Natural killer cell (primary cell): ENCODE measurements around the gene GALNT17. TPM values are rescaled to one million over a fixed set of nuclear protein-coding genes. Genes with fewer than 3 reads are reported as not detected.

Experiments
- ATAC-seq, 3 donors: fragments of 150-1000 bp in 2 of 3; fragments of 200-7000 bp in 1 of 3; cut with Tn5 transposase; 1 replicate in 1 of 3; 2 replicates in 2 of 3; pipeline ENCODE4 v1.10.0; 2021; ENCODE audit warnings: mild to moderate bottlenecking in 2 of 3, moderate library complexity in 2 of 3
- DNase-seq, 2 donors: peaks; one replicate each; pipeline versions ENCODE4 v3.0.0 to v3.0.0-alpha.2; 2013 to 2021; ENCODE audit warnings: mixed read lengths in 1 of 2
- H3K27ac ChIP-seq: one replicate; pipeline ENCODE4 v1.5.1; 2013; ENCODE audit warnings: mild to moderate bottlenecking, low read length
- H3K27me3 ChIP-seq: one replicate; pipeline ENCODE4 v1.6.1; 2013; ENCODE audit warnings: low read length; ENCODE audit not compliant: control insufficient read depth, insufficient read depth
- H3K36me3 ChIP-seq: one replicate; pipeline ENCODE4 v1.6.1; 2013; ENCODE audit warnings: low read length; ENCODE audit not compliant: control insufficient read depth, insufficient read depth
- H3K4me1 ChIP-seq: one replicate; pipeline ENCODE4 v1.6.1; 2013; ENCODE audit warnings: low read length; ENCODE audit not compliant: control insufficient read depth, insufficient read depth
- H3K4me3 ChIP-seq: one replicate; pipeline ENCODE4 v1.5.1; 2013; ENCODE audit warnings: low read length
- H3K9me3 ChIP-seq: one replicate; pipeline ENCODE4 v1.6.1; 2013; ENCODE audit warnings: low read length; ENCODE audit not compliant: control insufficient read depth, insufficient read depth
- H3K27ac Mint-ChIP-seq, 2 donors: one replicate each; pipeline ENCODE4 v1.8.0; 2022; ENCODE audit warnings: mild to moderate bottlenecking in 2 of 2, mixed read lengths in 2 of 2, moderate library complexity in 1 of 2
- H3K27me3 Mint-ChIP-seq, 2 donors: one replicate each; pipeline ENCODE4 v1.8.0; 2022; ENCODE audit warnings: low read depth in 2 of 2, mixed read lengths in 2 of 2
- H3K36me3 Mint-ChIP-seq: one replicate; pipeline ENCODE4 v1.8.0; 2022; ENCODE audit warnings: mixed read lengths
- H3K4me1 Mint-ChIP-seq, 2 donors: one replicate each; pipeline ENCODE4 v1.8.0; 2022; ENCODE audit warnings: mixed read lengths in 2 of 2
- H3K4me3 Mint-ChIP-seq: one replicate; pipeline ENCODE4 v1.8.0; 2022; ENCODE audit warnings: mild to moderate bottlenecking, moderate library complexity, mixed read lengths
- H3K9me3 Mint-ChIP-seq, 2 donors: one replicate each; pipeline ENCODE4 v1.8.0; 2022; ENCODE audit warnings: mixed read lengths in 2 of 2
- CTCF ChIP-seq: fragments of 200-600 bp; IDR thresholded peaks from one replicate; pipeline ENCODE4 v1.8.0; 2022; ENCODE audit warnings: antibody characterized with exemption
- WGBS: methylation state at CpG from one replicate; pipeline ENCODE4 v1.1.7; 2013; ENCODE audit warnings: missing lambda C conversion rate; ENCODE audit not compliant: insufficient coverage; 5-methylcytosine and 5-hydroxymethylcytosine counted together
- intact Hi-C: fragments of 100-400 bp; cut with micrococcal nuclease; formaldehyde crosslinking; loops from one replicate; pipeline ENCODE4 v1.14.2; 2022
- total RNA-seq, 4 donors: library from RNA; stranded (reverse); fragments of 120-200 nt in 1 of 4; gene quantifications; one replicate each; pipeline versions ENCODE4 v1.2.3 to v1.2.4, GENCODE V29; 2013 to 2022

The GALNT17 gene
- total RNA-seq, 3 donors from 2014 or later (not counting 1 experiment from before 2014, with no cell fraction given): not detected

DNA sequence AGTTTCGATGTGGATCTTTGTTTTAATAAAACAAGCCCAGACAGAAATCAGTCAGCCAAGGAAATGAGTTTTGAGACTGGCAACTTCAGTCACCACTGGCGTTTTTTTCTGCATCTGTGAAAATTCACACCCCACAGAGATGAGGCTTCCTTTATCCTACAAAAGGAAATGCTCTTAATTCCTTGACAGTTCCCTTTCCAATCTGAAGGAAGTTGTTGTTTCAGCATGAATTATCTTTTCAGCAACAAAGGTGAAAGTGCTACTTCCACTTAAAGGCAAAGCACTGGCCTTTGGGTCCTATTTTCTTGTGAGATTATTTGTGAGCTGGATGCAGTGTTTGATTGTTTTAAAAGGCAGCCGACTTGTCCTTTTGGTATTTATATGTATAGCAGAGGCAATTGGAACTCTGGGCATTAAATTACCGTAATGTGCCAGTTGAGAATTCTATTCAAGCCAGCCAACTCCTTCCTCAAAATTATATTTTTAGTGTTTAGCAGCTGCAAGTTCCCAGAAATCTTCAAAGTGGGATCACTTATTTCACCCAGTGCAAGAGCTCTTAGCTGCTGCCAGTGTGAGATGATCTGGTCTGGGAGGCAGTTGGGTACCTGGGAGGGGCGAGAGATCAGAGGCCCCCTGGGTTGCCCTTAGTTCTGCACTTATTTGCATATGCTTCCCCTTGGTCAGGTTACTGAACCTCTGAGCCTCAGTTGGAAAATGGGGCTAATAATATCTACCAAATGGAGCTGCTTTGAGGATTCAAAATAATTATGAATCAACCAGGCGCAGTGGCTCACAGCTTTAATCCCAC, 427.1 kb downstream of the GALNT17 start:
- no peak overlapping the region for H3K27ac Mint-ChIP-seq
- peaks cover 2% of the 10 kb centered on the region in 2 donors for H3K9me3 Mint-ChIP-seq
- TF ChIP-seq CTCF: no peak
- no peak overlapping the region for H3K4me3 Mint-ChIP-seq
- intact Hi-C loops: no loop called here
- H3K27me3 ChIP-seq: no peaks in the 10 kb centered on the region
- DNase-seq (no peak), ATAC-seq (no peak)
- H3K36me3 Mint-ChIP-seq: no peaks in the 10 kb centered on the region
- H3K9me3 ChIP-seq: no peaks in the 10 kb centered on the region
- H3K27me3 Mint-ChIP-seq: no peaks in the 10 kb centered on the region
- no peaks in the 10 kb centered on the region for H3K4me1 ChIP-seq
- whole genome bisulfite sequencing: 42% methylated on average over 5 of the region's 6 CpGs
- H3K4me1 Mint-ChIP-seq: no peaks in the 10 kb centered on the region
- H3K27ac ChIP-seq: no peak overlapping the region
- H3K4me3 ChIP-seq: no peak overlapping the region
- no peaks in the 10 kb centered on the region for H3K36me3 ChIP-seq

GRCh38 chr7:71560354-71560995, 428.5 kb downstream of the GALNT17 start:
- Mint-ChIP-seq H3K9me3 (peaks cover 0 to 2% of the 10 kb centered on the region in 2 donors), H3K27ac (no peak overlapping the region), H3K36me3 (no peaks in the 10 kb centered on the region), H3K27me3 (no peaks in the 10 kb centered on the region), H3K4me1 (no peaks in the 10 kb centered on the region), H3K4me3 (no peak overlapping the region)
- intact Hi-C loops: no loop called here
- WGBS: 59% methylated on average over 10 of the region's 10 CpGs
- H3K27ac ChIP-seq: no peak overlapping the region
- no peak for DNase-seq
- no peak for ATAC-seq
- no peak for TF ChIP-seq CTCF
- no peaks in the 10 kb centered on the region for H3K9me3 ChIP-seq
- no peaks in the 10 kb centered on the region for H3K4me1 ChIP-seq
- no peaks in the 10 kb centered on the region for H3K27me3 ChIP-seq
- no peak overlapping the region for H3K4me3 ChIP-seq
- H3K36me3 ChIP-seq: no peaks in the 10 kb centered on the region

- Mint-ChIP-seq H3K36me3 (no peaks in the 10 kb centered on the region), H3K4me3 (no peak overlapping the region), H3K27ac (no peak overlapping the region), H3K4me1 (no peaks in the 10 kb centered on the region), H3K27me3 (no peaks in the 10 kb centered on the region), H3K9me3 (peaks cover 0 to 2% of the 10 kb centered on the region in 2 donors)
- Histone ChIP-seq H3K36me3 (no peaks in the 10 kb centered on the region), H3K4me1 (no peaks in the 10 kb centered on the region), H3K4me3 (no peak overlapping the region), H3K27me3 (no peaks in the 10 kb centered on the region), H3K27ac (no peak overlapping the region), H3K9me3 (no peaks in the 10 kb centered on the region)
- WGBS: 64% methylated on average over 6 of the region's 6 CpGs
- no peak for ATAC-seq
- DNase-seq: no peak
- TF ChIP-seq CTCF: no peak
- intact Hi-C loops: no loop called here
Observed at GRCh38 chr7:71563276-71563675, 431.3 kb downstream of the GALNT17 start.
